ENCODE data around the gene MSI2. TPM values are rescaled to one million over a fixed set of nuclear protein-coding genes. Genes with fewer than 3 reads are reported as not detected.

MSI2 gene
- total RNA-seq, 4 donors from 2014 or later = 9.9 to 18.5 (median 13.8) TPM

GRCh38 chr17:57438066-57438731 lies 181.9 kb downstream of the MSI2 start:
- 79 to 87% methylated on average over 8 to 9 of the region's 9 CpGs for WGBS, 2 donors
- intact Hi-C loops (cut with DNase I; ENCODE audit: low total_unique reads) = no loop called here
- DNase-seq (ENCODE audit: low spot score in 2 of 2) = no peak
- TF ChIP-seq, protein P1, sequence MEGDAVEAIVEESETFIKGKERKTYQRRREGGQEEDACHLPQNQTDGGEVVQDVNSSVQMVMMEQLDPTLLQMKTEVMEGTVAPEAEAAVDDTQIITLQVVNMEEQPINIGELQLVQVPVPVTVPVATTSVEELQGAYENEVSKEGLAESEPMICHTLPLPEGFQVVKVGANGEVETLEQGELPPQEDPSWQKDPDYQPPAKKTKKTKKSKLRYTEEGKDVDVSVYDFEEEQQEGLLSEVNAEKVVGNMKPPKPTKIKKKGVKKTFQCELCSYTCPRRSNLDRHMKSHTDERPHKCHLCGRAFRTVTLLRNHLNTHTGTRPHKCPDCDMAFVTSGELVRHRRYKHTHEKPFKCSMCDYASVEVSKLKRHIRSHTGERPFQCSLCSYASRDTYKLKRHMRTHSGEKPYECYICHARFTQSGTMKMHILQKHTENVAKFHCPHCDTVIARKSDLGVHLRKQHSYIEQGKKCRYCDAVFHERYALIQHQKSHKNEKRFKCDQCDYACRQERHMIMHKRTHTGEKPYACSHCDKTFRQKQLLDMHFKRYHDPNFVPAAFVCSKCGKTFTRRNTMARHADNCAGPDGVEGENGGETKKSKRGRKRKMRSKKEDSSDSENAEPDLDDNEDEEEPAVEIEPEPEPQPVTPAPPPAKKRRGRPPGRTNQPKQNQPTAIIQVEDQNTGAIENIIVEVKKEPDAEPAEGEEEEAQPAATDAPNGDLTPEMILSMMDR (IDR thresholded peaks at IDR 0.05) = no peak
- TF ChIP-seq POLR2A (IDR thresholded peaks at IDR 0.05) = no peak
- no peak overlapping the region for H3K4me3 ChIP-seq (ENCODE audit: low read depth, poor library complexity, severe bottlenecking)

DNA sequence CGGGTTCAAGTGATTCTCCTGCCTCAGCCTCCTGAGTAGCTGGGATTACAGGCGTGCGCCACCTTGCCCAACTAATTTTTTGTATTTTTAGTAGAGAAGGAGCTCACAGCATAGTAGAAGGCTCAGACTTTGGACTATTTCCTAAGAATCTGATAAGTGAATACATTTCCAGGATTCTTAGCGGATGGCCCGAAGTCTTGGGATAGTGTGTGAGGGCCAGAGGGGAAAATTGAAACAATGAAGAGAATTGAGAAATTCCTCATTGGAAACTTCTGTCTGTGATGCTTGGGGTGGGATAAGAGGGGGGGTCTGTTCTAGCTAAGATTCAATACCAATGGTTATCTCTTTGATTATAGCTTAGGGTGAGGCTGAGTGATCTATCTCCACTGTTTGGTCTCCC lies 183.3 kb downstream of the MSI2 start:
- 91 to 95% methylated on average over 5 of the region's 5 CpGs for WGBS, 2 donors
- intact Hi-C loops (cut with DNase I; ENCODE audit: low total_unique reads) = no loop called here
- DNase-seq (ENCODE audit: low spot score in 2 of 2) = no peak
- H3K4me3 ChIP-seq (ENCODE audit: low read depth, poor library complexity, severe bottlenecking) = no peak overlapping the region
- TF ChIP-seq, protein P1 (IDR thresholded peaks at IDR 0.05) = no peak
- no peak for TF ChIP-seq POLR2A (IDR thresholded peaks at IDR 0.05)

GRCh38 chr17:57440522-57441269 lies 184.4 kb downstream of the MSI2 start:
- H3K4me3 ChIP-seq (ENCODE audit: low read depth, poor library complexity, severe bottlenecking) = no peak overlapping the region
- TF ChIP-seq, protein P1 (IDR thresholded peaks at IDR 0.05) = no peak
- TF ChIP-seq POLR2A (IDR thresholded peaks at IDR 0.05) = no peak
- peak; percentile 55 to 89 for DNase-seq (ENCODE audit: low spot score in 2 of 2)
- 18 to 28% methylated on average over 10 to 14 of the region's 15 CpGs for WGBS, 2 donors
- intact Hi-C loops (cut with DNase I; ENCODE audit: low total_unique reads) = no loop called here

DNA sequence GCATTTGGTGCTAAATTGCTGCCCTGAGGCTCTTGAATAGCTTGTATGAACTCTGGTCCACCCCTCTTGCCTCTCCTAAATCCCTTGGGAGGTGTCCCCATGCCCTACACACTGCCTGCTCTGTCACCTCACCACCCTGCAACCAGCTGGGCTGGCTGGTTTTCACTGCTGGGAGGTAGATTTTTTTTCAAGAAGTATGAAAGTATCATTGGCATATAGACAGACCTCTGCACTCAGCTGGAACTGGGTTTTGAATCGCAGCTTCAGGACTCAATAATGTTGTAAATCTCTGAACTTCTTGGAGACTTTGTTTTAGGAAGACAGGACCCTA lies 184.9 kb downstream of the MSI2 start:
- 14 to 31% methylated on average over 1 of the region's 1 CpG for WGBS, 2 donors
- DNase-seq (ENCODE audit: low spot score in 2 of 2) = no peak
- TF ChIP-seq, protein P1 (IDR thresholded peaks at IDR 0.05) = no peak
- TF ChIP-seq POLR2A (IDR thresholded peaks at IDR 0.05) = no peak
- intact Hi-C loops (cut with DNase I; ENCODE audit: low total_unique reads) = no loop called here
- H3K4me3 ChIP-seq (ENCODE audit: low read depth, poor library complexity, severe bottlenecking) = no peak overlapping the region

GRCh38 chr17:57442401-57442823 lies 186.1 kb downstream of the MSI2 start:
- no peak overlapping the region for H3K4me3 ChIP-seq (ENCODE audit: low read depth, poor library complexity, severe bottlenecking)
- WGBS, 2 donors = 75 to 76% methylated on average over 9 of the region's 9 CpGs
- TF ChIP-seq POLR2A (IDR thresholded peaks at IDR 0.05) = no peak
- TF ChIP-seq, protein P1 (IDR thresholded peaks at IDR 0.05) = no peak
- intact Hi-C loops (cut with DNase I; ENCODE audit: low total_unique reads) = no loop called here
- no peak for DNase-seq (ENCODE audit: low spot score in 2 of 2)
